ENCODE measurements around the gene NIBAN1. TPM values are rescaled to one million over a fixed set of nuclear protein-coding genes. Genes with fewer than 3 reads are reported as not detected.
A peak's percentile ranks its signal among the peaks of the same experiment; 100 is the strongest.

The NIBAN1 gene
- total and polyA plus RNA-seq, 8 donors, result 7.5 to 302 (median 39.4) TPM

DNA sequence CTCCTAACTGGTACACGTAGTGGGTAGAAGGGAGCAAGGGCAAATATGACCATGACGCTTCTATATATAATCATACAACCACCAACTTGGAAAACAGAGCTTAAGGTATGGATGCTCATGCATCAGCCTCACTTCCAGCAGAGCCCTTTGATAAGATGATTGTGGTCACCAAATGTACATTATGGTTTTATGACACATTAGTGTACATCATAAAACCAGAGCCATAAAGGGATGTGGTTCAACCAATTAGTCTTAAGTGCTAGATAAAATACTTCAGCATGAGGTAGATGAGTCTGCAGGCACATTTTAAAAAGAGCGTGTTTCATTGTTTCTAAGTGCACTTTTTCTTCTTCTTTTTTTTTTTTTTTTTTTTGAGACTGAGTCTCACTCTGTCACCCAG, 43.7 kb downstream of the NIBAN1 start:
- 58 to 82% (median 75%) methylated on average over 3 of the region's 3 CpGs for WGBS, 5 donors
- H3K4me1 ChIP-seq, result peaks cover 0 to 20% (median 14%) of the 10 kb centered on the region in 4 donors
- H3K27me3 ChIP-seq, result no peaks in the 10 kb centered on the region
- peaks cover 0 to 6% (median 0%) of the 10 kb centered on the region in 4 donors for H3K36me3 ChIP-seq
- no peak for TF ChIP-seq POLR2AphosphoS5 (IDR thresholded peaks at IDR 0.05)
- TF ChIP-seq EP300 (IDR thresholded peaks at IDR 0.05), result no peak
- no peak for TF ChIP-seq POLR2A (IDR thresholded peaks at IDR 0.05)
- TF ChIP-seq, protein P1, sequence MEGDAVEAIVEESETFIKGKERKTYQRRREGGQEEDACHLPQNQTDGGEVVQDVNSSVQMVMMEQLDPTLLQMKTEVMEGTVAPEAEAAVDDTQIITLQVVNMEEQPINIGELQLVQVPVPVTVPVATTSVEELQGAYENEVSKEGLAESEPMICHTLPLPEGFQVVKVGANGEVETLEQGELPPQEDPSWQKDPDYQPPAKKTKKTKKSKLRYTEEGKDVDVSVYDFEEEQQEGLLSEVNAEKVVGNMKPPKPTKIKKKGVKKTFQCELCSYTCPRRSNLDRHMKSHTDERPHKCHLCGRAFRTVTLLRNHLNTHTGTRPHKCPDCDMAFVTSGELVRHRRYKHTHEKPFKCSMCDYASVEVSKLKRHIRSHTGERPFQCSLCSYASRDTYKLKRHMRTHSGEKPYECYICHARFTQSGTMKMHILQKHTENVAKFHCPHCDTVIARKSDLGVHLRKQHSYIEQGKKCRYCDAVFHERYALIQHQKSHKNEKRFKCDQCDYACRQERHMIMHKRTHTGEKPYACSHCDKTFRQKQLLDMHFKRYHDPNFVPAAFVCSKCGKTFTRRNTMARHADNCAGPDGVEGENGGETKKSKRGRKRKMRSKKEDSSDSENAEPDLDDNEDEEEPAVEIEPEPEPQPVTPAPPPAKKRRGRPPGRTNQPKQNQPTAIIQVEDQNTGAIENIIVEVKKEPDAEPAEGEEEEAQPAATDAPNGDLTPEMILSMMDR (IDR thresholded peaks at IDR 0.05), result no peak
- no peak overlapping the region for H3K4me3 ChIP-seq
- no peak overlapping the region for H3K27ac ChIP-seq
- no peaks in the 10 kb centered on the region for H3K9me3 ChIP-seq
- DNase-seq, result no peak
- intact Hi-C loops (cut with DNase I; ENCODE audit: low total_unique reads), result no loop called here

DNA sequence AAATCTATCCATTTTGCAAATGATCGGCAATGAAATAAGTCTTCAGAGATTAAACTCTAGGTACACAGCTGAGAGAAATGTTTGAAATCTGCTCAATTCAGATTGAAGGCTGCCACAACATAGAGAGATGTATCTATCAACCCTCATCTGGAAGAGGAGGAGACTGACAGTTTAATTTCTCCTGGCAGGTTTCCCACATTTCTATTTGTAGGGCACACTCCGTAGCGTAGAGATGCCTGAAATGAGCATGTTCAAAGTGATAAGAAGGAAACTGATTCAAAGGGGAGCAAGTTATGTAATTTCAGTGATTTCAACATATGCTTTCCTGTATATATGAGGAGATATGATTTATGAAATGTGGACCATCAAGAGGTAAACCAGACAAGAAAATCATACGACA, 44.1 kb downstream of the NIBAN1 start:
- no peak for TF ChIP-seq POLR2AphosphoS5 (IDR thresholded peaks at IDR 0.05)
- TF ChIP-seq, protein P1 (IDR thresholded peaks at IDR 0.05), result no peak
- no peak for TF ChIP-seq POLR2A (IDR thresholded peaks at IDR 0.05)
- no peak for TF ChIP-seq EP300 (IDR thresholded peaks at IDR 0.05)
- H3K9me3 ChIP-seq, result no peaks in the 10 kb centered on the region
- no peak overlapping the region for H3K4me3 ChIP-seq
- H3K27ac ChIP-seq, result no peak overlapping the region
- no peaks in the 10 kb centered on the region for H3K27me3 ChIP-seq
- intact Hi-C loops (cut with DNase I; ENCODE audit: low total_unique reads), result no loop called here
- DNase-seq, result no peak
- 19 to 45% (median 29%) methylated on average over 4 of the region's 4 CpGs for WGBS, 5 donors
- H3K4me1 ChIP-seq, result peaks cover 0 to 20% (median 14%) of the 10 kb centered on the region in 4 donors
- peaks cover 0 to 6% (median 0%) of the 10 kb centered on the region in 4 donors for H3K36me3 ChIP-seq

DNA sequence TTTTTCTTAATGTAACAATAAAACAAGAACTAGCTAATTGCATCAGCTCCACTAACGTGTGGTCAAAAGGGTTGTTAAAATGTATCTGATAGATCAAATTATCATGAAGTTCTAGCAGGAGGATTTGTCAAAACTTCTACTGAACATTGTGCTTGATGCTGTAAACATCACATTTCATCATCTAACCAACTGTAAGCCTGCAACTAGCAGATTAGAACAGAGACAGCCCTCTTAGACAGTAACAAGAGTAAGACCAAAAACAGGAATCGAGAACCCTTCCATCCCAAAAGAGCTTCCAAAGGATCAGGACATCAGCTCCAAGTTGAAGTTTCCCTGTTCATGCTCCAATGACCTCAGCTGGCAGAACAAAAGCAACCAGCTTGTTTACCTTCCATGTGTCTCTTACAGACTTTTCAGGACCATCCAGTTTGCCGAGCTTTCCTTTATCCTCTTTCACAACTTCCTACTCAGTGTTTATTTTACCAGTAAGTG, 44.6 kb downstream of the NIBAN1 start:
- H3K4me3 ChIP-seq, result no peak overlapping the region
- no peaks in the 10 kb centered on the region for H3K9me3 ChIP-seq
- no peak overlapping the region for H3K27ac ChIP-seq
- DNase-seq, result peak; percentile 37 to 75
- intact Hi-C loops (cut with DNase I; ENCODE audit: low total_unique reads), result no loop called here
- H3K4me1 ChIP-seq, result peaks cover 0 to 20% (median 14%) of the 10 kb centered on the region in 4 donors
- peaks cover 0 to 6% (median 0%) of the 10 kb centered on the region in 4 donors for H3K36me3 ChIP-seq
- WGBS, 5 donors, result 23 to 44% (median 36%) methylated on average over 3 of the region's 3 CpGs
- H3K27me3 ChIP-seq, result no peaks in the 10 kb centered on the region
- TF ChIP-seq, protein P1 (IDR thresholded peaks at IDR 0.05), result no peak
- TF ChIP-seq POLR2AphosphoS5 (IDR thresholded peaks at IDR 0.05) (no peak), EP300 (IDR thresholded peaks at IDR 0.05) (no peak), POLR2A (IDR thresholded peaks at IDR 0.05) (no peak)

DNA sequence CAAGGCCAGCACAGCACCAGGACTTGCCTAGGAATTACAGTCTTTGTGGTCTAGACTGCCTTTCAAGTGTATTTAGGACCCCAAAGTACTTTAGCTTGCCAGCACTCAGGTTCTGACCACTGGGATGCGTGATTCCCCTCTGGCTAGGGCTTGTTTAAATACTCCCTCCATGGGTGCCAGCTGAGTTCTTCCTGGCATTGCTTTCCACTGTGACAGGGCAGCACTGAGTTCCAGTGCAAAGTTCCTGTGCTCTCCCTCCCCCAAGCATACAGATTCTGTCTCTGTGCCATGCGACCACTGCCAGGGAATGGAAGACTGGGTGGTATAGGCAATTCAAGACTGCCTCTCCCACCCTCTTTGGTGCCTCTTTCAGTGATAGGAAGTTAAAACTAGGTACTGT, 45.9 kb downstream of the NIBAN1 start:
- intact Hi-C loops (cut with DNase I; ENCODE audit: low total_unique reads), result no loop called here
- WGBS, 5 donors, result 81 to 98% (median 90%) methylated on average over 2 of the region's 2 CpGs
- no peak for DNase-seq

More for the DNA sequence above, 45.9 kb downstream of the NIBAN1 start:
- H3K4me3 ChIP-seq, result no peak overlapping the region
- TF ChIP-seq, protein P1 (IDR thresholded peaks at IDR 0.05), result no peak
- no peak for TF ChIP-seq POLR2A (IDR thresholded peaks at IDR 0.05)
- no peak for TF ChIP-seq EP300 (IDR thresholded peaks at IDR 0.05)
- no peak for TF ChIP-seq POLR2AphosphoS5 (IDR thresholded peaks at IDR 0.05)
- H3K36me3 ChIP-seq, result no peaks in the 10 kb centered on the region
- H3K4me1 ChIP-seq, result peaks cover 0 to 20% (median 14%) of the 10 kb centered on the region in 4 donors
- no peak overlapping the region for H3K27ac ChIP-seq
- no peaks in the 10 kb centered on the region for H3K27me3 ChIP-seq
- no peaks in the 10 kb centered on the region for H3K9me3 ChIP-seq

Small RNAs within 50 kb of the gene (small RNA-seq; reads per million reads assigned to genes)
- gene RNA5SP72, result 0 to 0.46 (median 0.18) reads per million in 4 donors

Other genes with a start within 250 kb of the NIBAN1 start
- 100 to 1,000 TPM in 1 of 5 donors, 10 to 100 TPM in 4; 21.4 to 144 (median 51.9) TPM for gene EDEM3, start 219.7 kb downstream of the NIBAN1 start, total RNA-seq
- gene EDEM3, start 219.7 kb downstream of the NIBAN1 start, polyA plus RNA-seq, result 10 to 100 TPM in 2 of 3 donors, 1 to 10 TPM in 1; 8.1 to 11.9 (median 10.6) TPM
- gene RNF2, start 71.0 kb upstream of the NIBAN1 start, total RNA-seq, result 10 to 100 TPM in 2 of 5 donors, 1 to 10 TPM in 2, under 1 TPM in 1; 0.29 to 76.1 (median 7.0) TPM
- 1 to 10 TPM; 4.2 to 8.4 (median 5.8) TPM for gene RNF2, start 71.0 kb upstream of the NIBAN1 start, polyA plus RNA-seq
- gene TRMT1L, start 182.4 kb upstream of the NIBAN1 start, total RNA-seq, result 10 to 100 TPM in 2 of 5 donors, 1 to 10 TPM in 3; 4.5 to 25.2 (median 9.1) TPM
- gene TRMT1L, start 182.4 kb upstream of the NIBAN1 start, polyA plus RNA-seq, result 1 to 10 TPM; 4.5 to 6.0 (median 5.7) TPM
- 10 to 100 TPM in 3 of 5 donors, 1 to 10 TPM in 2; 6.5 to 35.6 (median 10.3) TPM for gene SWT1, start 182.7 kb upstream of the NIBAN1 start, total RNA-seq
- 1 to 10 TPM; 2.4 to 3.7 (median 3.0) TPM for gene SWT1, start 182.7 kb upstream of the NIBAN1 start, polyA plus RNA-seq